Activated naive CD4-positive, alpha-beta T cell treated with anti-CD3 and anti-CD28 coated beads, Interleukin-2, amount 10 ng/mL, durations not matched to agents 7 days and 5 days (primary cell): ENCODE results near the gene FRMD4B.

Experiments
- CTCF ChIA-PET: fragments of 350-600 bp; sonication (Branson Sonifier 250); formaldehyde crosslinking; loops from one replicate; lab custom pipeline; 2021; ENCODE audit warnings: antibody characterized with exemption; lab: Charles Lee
- DNase-seq: peaks from one replicate; pipeline ENCODE4 v3.0.0-alpha.2; 2020
- H3K27ac Mint-ChIP-seq: one replicate; pipeline ENCODE4 v1.8.0; 2021; ENCODE audit warnings: mild to moderate bottlenecking, moderate library complexity, mixed read lengths
- H3K27me3 Mint-ChIP-seq: one replicate; pipeline ENCODE4 v1.8.0; 2021; ENCODE audit warnings: mild to moderate bottlenecking, mixed read lengths
- H3K36me3 Mint-ChIP-seq: one replicate; pipeline ENCODE4 v1.8.0; 2021; ENCODE audit warnings: mixed read lengths
- H3K4me1 Mint-ChIP-seq: one replicate; pipeline ENCODE4 v1.8.0; 2021; ENCODE audit warnings: mixed read lengths
- H3K4me3 Mint-ChIP-seq: one replicate; pipeline ENCODE4 v1.8.0; 2021; ENCODE audit warnings: mild to moderate bottlenecking, moderate library complexity, mixed read lengths
- H3K9me3 Mint-ChIP-seq: one replicate; pipeline ENCODE4 v1.8.0; 2021; ENCODE audit warnings: mixed read lengths

The FRMD4B gene

GRCh38 chr3:69320871-69321271 lies 65.0 kb downstream of the FRMD4B start:
- no peak overlapping the region for H3K27ac Mint-ChIP-seq
- CTCF ChIA-PET = interaction anchor here (1.7 to 4.5 kb wide), 6 partner anchors 9 to 160 kb away, joined by 5 to 30 read pairs (median 14); partner anchors contain the start of gene FRMD4B

DNA sequence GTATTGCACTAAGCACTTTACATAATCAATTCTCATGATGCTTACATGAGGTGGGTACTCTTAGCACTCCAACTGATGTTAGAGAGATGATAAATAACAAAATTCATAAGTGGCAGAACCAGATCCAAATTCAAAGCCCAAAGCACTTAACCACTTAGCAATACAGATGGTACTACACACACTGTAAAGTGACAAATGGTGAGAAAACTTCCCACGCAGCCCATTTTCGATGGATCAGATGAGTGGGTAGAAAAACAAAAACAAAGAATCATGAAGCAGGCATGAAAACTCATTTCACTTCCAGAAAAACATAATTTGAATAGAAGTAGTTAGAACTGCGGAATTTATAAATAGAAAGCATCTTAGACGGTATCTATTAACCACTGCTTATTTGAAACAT lies 66.2 kb downstream of the FRMD4B start:
- H3K4me3 Mint-ChIP-seq = no peak overlapping the region
- H3K27me3 Mint-ChIP-seq = no peaks in the 10 kb centered on the region
- no peak overlapping the region for H3K27ac Mint-ChIP-seq
- no peaks in the 10 kb centered on the region for H3K36me3 Mint-ChIP-seq
- no peak for DNase-seq
- CTCF ChIA-PET = interaction anchor here (0.6 to 1.1 kb wide), 2 partner anchors 10 to 13 kb away, joined by 3 to 6 read pairs; no protein-coding TSS in a partner anchor
- H3K4me1 Mint-ChIP-seq = peaks cover 3% of the 10 kb centered on the region
- no peaks in the 10 kb centered on the region for H3K9me3 Mint-ChIP-seq

More at GRCh38 chr3:69320871-69321271, 65.0 kb downstream of the FRMD4B start:
- Mint-ChIP-seq H3K4me1 (peaks cover 11% of the 10 kb centered on the region), H3K36me3 (peaks cover 1% of the 10 kb centered on the region), H3K9me3 (no peaks in the 10 kb centered on the region), H3K27me3 (no peaks in the 10 kb centered on the region), H3K4me3 (no peak overlapping the region)
- no peak for DNase-seq

DNA sequence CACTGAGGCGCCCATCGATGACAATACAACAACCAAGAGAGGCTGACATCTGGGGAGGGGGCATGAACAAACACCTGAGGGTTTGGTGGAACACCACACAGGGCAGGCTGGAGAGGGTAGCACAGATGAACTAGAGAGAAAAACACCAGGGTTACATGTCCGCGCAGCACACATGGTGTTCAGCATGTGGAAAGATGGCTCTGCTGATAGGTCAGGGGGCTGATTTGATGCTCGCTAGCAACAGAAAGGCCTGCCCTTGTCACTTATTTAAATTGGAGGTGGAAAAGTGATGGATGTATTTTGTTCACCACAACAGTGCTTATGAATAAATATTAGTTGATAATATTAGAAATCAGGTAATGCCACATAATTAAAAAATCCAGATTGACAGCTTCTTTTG lies 67.5 kb downstream of the FRMD4B start:
- H3K27ac Mint-ChIP-seq = no peak overlapping the region
- H3K27me3 Mint-ChIP-seq = no peaks in the 10 kb centered on the region
- CTCF ChIA-PET = no interaction called here
- no peaks in the 10 kb centered on the region for H3K4me1 Mint-ChIP-seq
- H3K4me3 Mint-ChIP-seq = no peak overlapping the region
- no peak for DNase-seq
- H3K36me3 Mint-ChIP-seq = no peaks in the 10 kb centered on the region
- H3K9me3 Mint-ChIP-seq = no peaks in the 10 kb centered on the region

DNA sequence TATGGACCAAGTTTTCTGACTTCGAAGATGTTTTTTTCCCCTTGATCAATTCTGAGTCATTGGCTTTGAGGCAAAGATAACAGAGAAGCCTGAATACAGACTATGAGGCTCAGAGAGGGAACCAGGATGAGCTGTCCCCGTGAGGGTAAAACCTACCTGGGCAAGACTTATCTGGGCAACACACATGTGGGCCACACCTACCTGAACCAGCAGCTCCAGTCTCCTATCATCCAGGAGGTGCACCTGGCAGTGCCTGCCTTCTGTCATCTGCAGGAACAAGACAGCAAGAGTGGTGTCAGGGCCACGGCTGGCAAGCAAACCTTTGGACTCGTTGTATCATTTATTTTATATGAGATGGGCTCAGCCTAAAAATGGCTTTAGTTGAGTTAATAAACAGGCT lies 72.6 kb downstream of the FRMD4B start:
- H3K4me3 Mint-ChIP-seq = no peak overlapping the region
- H3K9me3 Mint-ChIP-seq = no peaks in the 10 kb centered on the region
- DNase-seq = no peak
- no peaks in the 10 kb centered on the region for H3K27me3 Mint-ChIP-seq
- no peak overlapping the region for H3K27ac Mint-ChIP-seq
- CTCF ChIA-PET = interaction anchor here (0.9 to 9.0 kb wide), 6 partner anchors 9 to 193 kb away, joined by 3 to 52 read pairs (median 6); no protein-coding TSS in a partner anchor
- H3K4me1 Mint-ChIP-seq = no peaks in the 10 kb centered on the region
- H3K36me3 Mint-ChIP-seq = no peaks in the 10 kb centered on the region

DNA sequence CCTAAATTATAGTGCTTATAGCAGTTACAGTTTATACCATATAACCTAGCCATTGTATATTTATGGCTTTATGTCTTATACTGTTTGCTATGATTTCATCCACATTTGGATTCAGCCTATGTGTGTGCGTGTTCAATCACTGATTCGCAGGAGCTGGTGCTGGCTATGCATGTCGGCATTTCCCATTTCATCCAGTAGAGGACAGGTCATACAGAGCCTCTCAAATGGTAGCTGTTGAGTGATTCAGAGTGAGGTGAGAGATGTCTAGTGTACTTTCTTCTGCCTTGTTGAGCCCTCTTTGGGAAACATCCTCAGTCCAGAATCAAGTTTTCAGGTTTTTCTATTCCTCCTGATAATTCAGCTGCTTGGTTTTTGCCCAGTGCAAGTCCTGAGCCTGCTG lies 76.1 kb downstream of the FRMD4B start:
- no peak overlapping the region for H3K4me3 Mint-ChIP-seq
- no peak overlapping the region for H3K27ac Mint-ChIP-seq
- no peak for DNase-seq
- no peaks in the 10 kb centered on the region for H3K9me3 Mint-ChIP-seq
- no peaks in the 10 kb centered on the region for H3K36me3 Mint-ChIP-seq
- peaks cover 4% of the 10 kb centered on the region for H3K4me1 Mint-ChIP-seq
- CTCF ChIA-PET = interaction anchor here (0.8 to 9.3 kb wide), 10 partner anchors 13 to 189 kb away, joined by 3 to 288 read pairs (median 17); partner anchors contain the start of genes FRMD4B and LMOD3
- no peaks in the 10 kb centered on the region for H3K27me3 Mint-ChIP-seq

GRCh38 chr3:69306239-69307185 lies 79.4 kb downstream of the FRMD4B start:
- Mint-ChIP-seq H3K27me3 (no peaks in the 10 kb centered on the region), H3K4me3 (no peak overlapping the region), H3K4me1 (peaks cover 4% of the 10 kb centered on the region), H3K36me3 (no peaks in the 10 kb centered on the region), H3K9me3 (no peaks in the 10 kb centered on the region), H3K27ac (no peak overlapping the region)
- CTCF ChIA-PET = interaction anchor here (0.5 to 9.3 kb wide), 50 partner anchors 8 to 522 kb away, joined by 3 to 288 read pairs (median 4); partner anchors contain the start of gene LMOD3
- peak; percentile 75 for DNase-seq

- no peak overlapping the region for H3K27ac Mint-ChIP-seq
- H3K4me1 Mint-ChIP-seq = peaks cover 4% of the 10 kb centered on the region
- CTCF ChIA-PET = interaction anchor here (0.7 to 9.3 kb wide), 14 partner anchors 17 to 367 kb away, joined by 3 to 288 read pairs (median 3); partner anchors contain the start of gene LMOD3
- no peaks in the 10 kb centered on the region for H3K27me3 Mint-ChIP-seq
- no peak for DNase-seq
- H3K9me3 Mint-ChIP-seq = no peaks in the 10 kb centered on the region
- H3K36me3 Mint-ChIP-seq = no peaks in the 10 kb centered on the region
- H3K4me3 Mint-ChIP-seq = no peak overlapping the region
Observed at GRCh38 chr3:69305011-69305410, 80.9 kb downstream of the FRMD4B start.

DNA sequence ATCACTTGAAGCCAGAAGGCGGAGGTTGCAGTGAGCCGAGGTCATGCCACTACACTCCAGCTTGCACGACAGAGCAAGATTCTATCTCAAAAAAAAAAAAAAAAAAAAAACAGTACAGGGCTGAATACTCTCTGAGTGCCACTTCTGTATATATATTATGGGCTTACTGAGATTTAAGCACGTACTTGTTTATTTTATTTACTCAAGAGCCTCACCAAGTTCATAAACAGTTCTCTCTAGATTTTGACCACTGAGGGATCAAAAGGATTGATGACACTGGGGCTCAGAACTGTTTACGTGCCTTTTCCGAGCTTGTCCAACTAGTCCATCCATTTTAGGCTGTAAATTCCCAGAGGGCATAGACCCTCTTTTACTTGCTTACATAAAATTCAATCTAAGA lies 81.5 kb downstream of the FRMD4B start:
- no peak overlapping the region for H3K4me3 Mint-ChIP-seq
- H3K27me3 Mint-ChIP-seq = no peaks in the 10 kb centered on the region
- DNase-seq = no peak
- peaks cover 4% of the 10 kb centered on the region for H3K4me1 Mint-ChIP-seq
- H3K27ac Mint-ChIP-seq = no peak overlapping the region
- CTCF ChIA-PET = interaction anchor here (0.7 to 9.3 kb wide), 11 partner anchors 15 to 368 kb away, joined by 3 to 288 read pairs (median 3); partner anchors contain the start of gene LMOD3
- no peaks in the 10 kb centered on the region for H3K36me3 Mint-ChIP-seq
- no peaks in the 10 kb centered on the region for H3K9me3 Mint-ChIP-seq

DNA sequence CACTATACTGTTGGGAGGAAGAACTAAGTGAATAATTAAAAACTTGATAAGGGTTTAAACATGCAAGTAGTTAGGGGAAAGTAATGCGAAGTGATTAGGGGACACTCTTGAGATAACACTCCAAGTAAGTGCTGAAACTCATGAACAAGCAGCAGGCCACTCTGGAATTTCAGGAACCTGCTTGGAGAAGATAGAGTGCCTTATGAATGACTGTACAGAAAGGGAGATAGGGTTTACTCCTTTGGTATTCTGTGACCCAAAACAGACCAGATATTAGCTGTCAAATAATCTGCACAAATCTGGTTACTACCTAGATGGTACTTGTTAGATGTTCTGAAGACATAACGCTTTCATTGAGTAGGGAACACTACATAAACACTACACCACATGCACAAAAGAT lies 85.6 kb downstream of the FRMD4B start:
- no peaks in the 10 kb centered on the region for H3K4me1 Mint-ChIP-seq
- CTCF ChIA-PET = interaction anchor here (0.6 to 1.2 kb wide), 2 partner anchors 126 to 145 kb away, joined by 3 read pairs; no protein-coding TSS in a partner anchor
- H3K9me3 Mint-ChIP-seq = no peaks in the 10 kb centered on the region
- no peaks in the 10 kb centered on the region for H3K27me3 Mint-ChIP-seq
- DNase-seq = no peak
- H3K27ac Mint-ChIP-seq = no peak overlapping the region
- no peaks in the 10 kb centered on the region for H3K36me3 Mint-ChIP-seq
- H3K4me3 Mint-ChIP-seq = no peak overlapping the region

- no peaks in the 10 kb centered on the region for H3K27me3 Mint-ChIP-seq
- CTCF ChIA-PET = no interaction called here
- no peak overlapping the region for H3K27ac Mint-ChIP-seq
- no peaks in the 10 kb centered on the region for H3K4me1 Mint-ChIP-seq
- no peaks in the 10 kb centered on the region for H3K9me3 Mint-ChIP-seq
- no peak overlapping the region for H3K4me3 Mint-ChIP-seq
- no peak for DNase-seq
- no peaks in the 10 kb centered on the region for H3K36me3 Mint-ChIP-seq
Observed at GRCh38 chr3:69299344-69299743, 86.5 kb downstream of the FRMD4B start.

DNA sequence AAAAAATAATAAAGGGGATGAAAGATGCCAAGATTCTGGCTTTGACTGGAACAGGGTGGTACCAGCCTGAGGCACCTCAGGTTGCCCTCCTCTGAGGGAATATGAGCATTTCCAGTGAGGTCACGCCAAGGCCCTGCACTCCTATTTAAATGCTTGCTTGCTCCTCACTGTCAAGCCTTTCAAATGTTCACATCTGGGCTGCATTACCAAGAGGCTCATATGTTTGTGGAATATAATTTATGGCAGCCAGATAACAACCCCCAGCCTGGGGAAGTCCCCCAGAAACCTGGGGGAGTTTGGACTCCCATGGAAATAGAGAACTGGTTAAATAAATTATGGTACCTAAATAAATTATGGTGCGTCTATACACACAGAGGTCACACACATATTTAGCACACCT lies 88.4 kb downstream of the FRMD4B start:
- H3K9me3 Mint-ChIP-seq = no peaks in the 10 kb centered on the region
- DNase-seq = no peak
- CTCF ChIA-PET = interaction anchor here (1.9 kb wide), 1 partner anchor 9 kb away, joined by 5 read pairs; no protein-coding TSS in a partner anchor
- H3K36me3 Mint-ChIP-seq = no peaks in the 10 kb centered on the region
- H3K27me3 Mint-ChIP-seq = no peaks in the 10 kb centered on the region
- no peaks in the 10 kb centered on the region for H3K4me1 Mint-ChIP-seq
- H3K27ac Mint-ChIP-seq = no peak overlapping the region
- H3K4me3 Mint-ChIP-seq = no peak overlapping the region

GRCh38 chr3:69296995-69297394 lies 88.9 kb downstream of the FRMD4B start:
- H3K9me3 Mint-ChIP-seq = no peaks in the 10 kb centered on the region
- no peaks in the 10 kb centered on the region for H3K27me3 Mint-ChIP-seq
- no peak overlapping the region for H3K27ac Mint-ChIP-seq
- DNase-seq = no peak
- H3K4me3 Mint-ChIP-seq = no peak overlapping the region
- H3K36me3 Mint-ChIP-seq = no peaks in the 10 kb centered on the region
- CTCF ChIA-PET = interaction anchor here (1.9 to 2.0 kb wide), 2 partner anchors 9 to 176 kb away, joined by 5 read pairs; no protein-coding TSS in a partner anchor
- H3K4me1 Mint-ChIP-seq = no peaks in the 10 kb centered on the region

DNA sequence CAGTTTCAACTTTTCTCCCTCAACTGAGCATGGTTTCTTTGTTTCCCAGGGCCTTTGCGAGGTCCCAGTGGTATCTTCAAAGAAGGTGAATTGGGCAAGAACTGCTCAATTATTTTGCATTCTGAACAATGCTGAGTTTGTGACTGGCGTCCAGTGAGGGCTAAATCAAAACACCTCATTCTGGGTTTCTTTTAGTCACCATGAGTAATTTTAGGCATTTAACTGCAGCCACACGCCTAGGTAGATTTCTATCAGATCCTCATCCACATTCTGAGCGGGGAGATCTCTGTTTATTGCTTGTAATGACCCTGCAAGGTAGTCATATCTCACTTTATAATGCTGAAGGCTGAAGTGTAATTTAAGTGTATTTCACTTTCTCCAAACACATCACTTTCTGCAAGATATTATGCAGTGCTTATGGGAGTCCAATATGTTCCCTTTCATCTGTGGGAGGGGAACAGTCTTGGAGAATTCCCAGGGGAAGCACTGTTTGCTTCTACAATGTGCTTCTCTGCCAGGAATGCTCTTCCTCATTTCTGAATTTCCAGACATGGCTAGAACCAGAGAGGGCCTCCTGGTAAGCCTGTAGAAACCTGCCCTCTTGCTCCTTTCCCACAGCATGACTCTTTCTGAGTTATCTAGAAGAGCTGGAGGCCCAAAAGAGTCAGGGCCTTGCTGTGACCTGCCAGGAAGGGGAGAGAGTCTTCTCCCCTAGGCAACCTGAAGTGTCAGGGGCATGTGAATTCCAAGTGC lies 91.7 kb downstream of the FRMD4B start:
- no peaks in the 10 kb centered on the region for H3K36me3 Mint-ChIP-seq
- no peak overlapping the region for H3K27ac Mint-ChIP-seq
- H3K4me3 Mint-ChIP-seq = no peak overlapping the region
- no peaks in the 10 kb centered on the region for H3K9me3 Mint-ChIP-seq
- CTCF ChIA-PET = interaction anchor here (0.6 kb wide), 1 partner anchor 92 kb away, joined by 3 read pairs; no protein-coding TSS in a partner anchor
- DNase-seq = no peak
- no peaks in the 10 kb centered on the region for H3K27me3 Mint-ChIP-seq
- no peaks in the 10 kb centered on the region for H3K4me1 Mint-ChIP-seq
